Hepatocyte (in vitro differentiated cells): Measurements from ENCODE around the gene ANKLE2.

ENCODE experiments used
- CTCF ChIP-seq: fragments of 200-600 bp; sonication (generic); IDR thresholded peaks from 2 replicates; pipeline ENCODE4 v1.5.1; 2016; ENCODE audit warnings: antibody characterized with exemption, mild to moderate bottlenecking; ENCODE audit not compliant: poor library complexity
- EZH2 ChIP-seq: fragments of 200-600 bp; sonication (generic); IDR thresholded peaks from 2 replicates; pipeline ENCODE4 v1.6.1; 2016; ENCODE audit warnings: antibody characterized with exemption, mild to moderate bottlenecking, borderline replicate concordance

GRCh38 chr12:132761921-132762583 is 420 bp upstream of the ANKLE2 start:
- TF ChIP-seq CTCF (peak; percentile 29), EZH2 (no peak)
